ENCODE data around the gene NUBPL.

- TF ChIP-seq CTCF (optimal IDR thresholded peaks at IDR 0.05 in 1 of 3, IDR thresholded peaks at IDR 0.05 in 1 of 3, conservative IDR thresholded peaks at IDR 0.05 in 1 of 3; ENCODE audit: extremely low read depth in 1 of 3, insufficient read depth in 2 of 3, low read length in 3 of 3) (no peak), EZH2 (IDR thresholded peaks at IDR 0.05; ENCODE audit: low read length) (no peak)
These were observed 333.1 kb downstream of the NUBPL start for GRCh38 chr14:31894351-31894750.
